GM23338 (cell line): ENCODE data around the gene PBLD. TPM values are rescaled to one million over a fixed set of nuclear protein-coding genes. Genes with fewer than 3 reads are reported as not detected.

Experiments used
- ATAC-seq: fragments of 200-7000 bp; cut with Tn5 transposase; 3 replicates; pipeline ENCODE4 v1.9.1; 2020
- DNase-seq: peaks from one replicate; pipeline ENCODE4 v3.0.0-alpha.2; 2015; ENCODE audit warnings: low spot score
- H2AFZ ChIP-seq: fragments of 200-600 bp; sonication (generic); 2 replicates; pipeline ENCODE4 v1.8.0; 2016; ENCODE audit warnings: antibody characterized with exemption, mild to moderate bottlenecking, moderate library complexity
- H3F3A ChIP-seq: fragments of 200-600 bp; sonication (generic); replicated peaks from 2 replicates; pipeline ENCODE4 v1.8.0; 2017; ENCODE audit warnings: antibody characterized with exemption, mixed run types, low read depth
- H3K27ac ChIP-seq: fragments of 200-600 bp; sonication (generic); 2 replicates; pipeline ENCODE4 v1.6.1; 2016; ENCODE audit warnings: low read depth
- H3K27me3 ChIP-seq: fragments of 200-600 bp; sonication (generic); 2 replicates; pipeline ENCODE4 v1.8.0; 2016; ENCODE audit warnings: mild to moderate bottlenecking, mixed run types, moderate library complexity; ENCODE audit not compliant: insufficient read depth
- H3K36me3 ChIP-seq: fragments of 200-600 bp; sonication (generic); 2 replicates; pipeline ENCODE4 v1.8.0; 2016; ENCODE audit warnings: mild to moderate bottlenecking; ENCODE audit not compliant: insufficient read depth
- H3K4me1 ChIP-seq: fragments of 200-600 bp; sonication (generic); 2 replicates; pipeline ENCODE4 v1.8.0; 2016; ENCODE audit warnings: mild to moderate bottlenecking, moderate library complexity; ENCODE audit not compliant: insufficient read depth
- H3K4me2 ChIP-seq: fragments of 200-600 bp; sonication (generic); 2 replicates; pipeline ENCODE4 v1.7.1; 2017; ENCODE audit warnings: mixed run types
- H3K4me3 ChIP-seq: fragments of 200-600 bp; sonication (generic); 2 replicates; pipeline ENCODE4 v1.6.1; 2016; ENCODE audit warnings: mixed run types
- H3K79me2 ChIP-seq: fragments of 200-600 bp; sonication (generic); replicated peaks from 2 replicates; pipeline ENCODE4 v1.8.0; 2017; ENCODE audit warnings: mild to moderate bottlenecking; ENCODE audit not compliant: insufficient read depth
- H3K9me2 ChIP-seq: fragments of 200-600 bp; sonication (generic); 2 replicates; pipeline ENCODE4 v1.8.0; 2017; ENCODE audit not compliant: insufficient read depth
- H4K20me1 ChIP-seq: fragments of 200-600 bp; sonication (generic); replicated peaks from 2 replicates; pipeline ENCODE4 v1.8.0; 2017; ENCODE audit warnings: mild to moderate bottlenecking; ENCODE audit not compliant: insufficient read depth
- H3K27ac Mint-ChIP-seq: 2 replicates; pipeline ENCODE4 v1.8.0; 2020; ENCODE audit warnings: inconsistent platforms, mild to moderate bottlenecking, moderate library complexity, mixed read lengths
- H3K27me3 Mint-ChIP-seq: 3 replicates; pipeline ENCODE4 v1.8.0; 2022; ENCODE audit warnings: low read depth, mild to moderate bottlenecking, moderate library complexity, mixed read lengths, inconsistent platforms; ENCODE audit not compliant: insufficient read depth, poor library complexity
- H3K36me3 Mint-ChIP-seq: 3 replicates; pipeline ENCODE4 v1.8.0; 2021; ENCODE audit warnings: low read depth, mild to moderate bottlenecking, inconsistent platforms, moderate library complexity, mixed read lengths
- H3K4me1 Mint-ChIP-seq: 3 replicates; pipeline ENCODE4 v1.8.0; 2020; ENCODE audit warnings: mild to moderate bottlenecking, inconsistent platforms, mixed read lengths
- H3K4me3 Mint-ChIP-seq: 3 replicates; pipeline ENCODE4 v1.8.0; 2021; ENCODE audit warnings: moderate library complexity, mild to moderate bottlenecking, inconsistent platforms, mixed read lengths
- H3K9me3 Mint-ChIP-seq: 3 replicates; pipeline ENCODE4 v1.8.0; 2020; ENCODE audit warnings: moderate library complexity, mild to moderate bottlenecking, inconsistent platforms, mixed read lengths
- CREB1 ChIP-seq: fragments of 250-450 bp; sonication (Bioruptor Pico); IDR thresholded peaks from 2 replicates; pipeline ENCODE4 v1.5.0; 2020; ENCODE audit warnings: low read depth, mild to moderate bottlenecking, moderate library complexity
- ETS1 ChIP-seq: IDR thresholded peaks from 2 replicates; pipeline ENCODE4 v1.6.1; 2016; ENCODE audit warnings: antibody characterized with exemption
- EZH2 ChIP-seq: fragments of 200-600 bp; sonication (generic); IDR thresholded peaks from one replicate; pipeline ENCODE4 v1.8.0; 2017; ENCODE audit warnings: antibody characterized with exemption, mild to moderate bottlenecking, low read depth; ENCODE audit not compliant: unreplicated experiment
- EZH2phosphoT487 ChIP-seq: fragments of 200-600 bp; sonication (generic); IDR thresholded peaks from one replicate; pipeline ENCODE4 v1.8.1; 2018; ENCODE audit warnings: antibody characterized with exemption; ENCODE audit not compliant: unreplicated experiment
- NANOG ChIP-seq: IDR thresholded peaks from 2 replicates; pipeline ENCODE4 v1.6.1; 2016; ENCODE audit warnings: antibody characterized with exemption, borderline replicate concordance
- POLR2AphosphoS5 ChIP-seq: IDR thresholded peaks from 2 replicates; pipeline ENCODE4 v1.6.1; 2016; ENCODE audit warnings: antibody characterized with exemption, low read depth
- STAT1 ChIP-seq: IDR thresholded peaks from one replicate; pipeline ENCODE4 v1.6.1; 2016; ENCODE audit warnings: antibody characterized with exemption; ENCODE audit not compliant: unreplicated experiment
- ZNF331 ChIP-seq: fragments of 250-450 bp; sonication (Bioruptor Pico); IDR thresholded peaks from 2 replicates; pipeline ENCODE4 v1.5.0; 2020; ENCODE audit warnings: low read depth, mild to moderate bottlenecking, moderate library complexity
- ZNF462 ChIP-seq: fragments of 250-450 bp; sonication (Bioruptor Pico); IDR thresholded peaks from 2 replicates; pipeline ENCODE4 v1.5.0; 2020; ENCODE audit warnings: mild to moderate bottlenecking, moderate library complexity
- polyA plus RNA-seq: library from polyadenylated mRNA; unstranded; fragments of >200 nt; fragmentation: Nextera tagmentation; extraction: Ambion mirVana; gene quantifications from 2 replicates; pipeline ENCODE4 v1.2.1, GENCODE V29; 2016
- total RNA-seq: library from RNA; depleted of rRNA; stranded (reverse); fragments of >200 nt; shearing (Covaris generic); gene quantifications from 2 replicates; pipeline ENCODE4 v1.2.3, GENCODE V29; 2014

Gene PBLD
- total and polyA plus RNA-seq, 2 experiments from 2014 or later, result 0.90 to 1.5 TPM

GRCh38 chr10:68296843-68297663 lies 35.7 kb downstream of the PBLD start (continued):
- TF ChIP-seq ZNF462, result no peak
- no peak for TF ChIP-seq STAT1
- no peak for TF ChIP-seq CREB1 (CRISPR knock-in tag)
- TF ChIP-seq POLR2AphosphoS5, result no peak
- no peak for TF ChIP-seq EZH2phosphoT487
- no peak for TF ChIP-seq ETS1
- TF ChIP-seq ZNF331 (CRISPR knock-in tag), result no peak
- TF ChIP-seq EZH2, result no peak

- H3K4me2 ChIP-seq, result no peak overlapping the region
- Mint-ChIP-seq H3K27me3 (peaks cover 3% of the 10 kb centered on the region), H3K4me1 (no peaks in the 10 kb centered on the region), H3K4me3 (no peak overlapping the region), H3K36me3 (no peaks in the 10 kb centered on the region), H3K9me3 (no peaks in the 10 kb centered on the region), H3K27ac (no peak overlapping the region)
- ATAC-seq (no peak), DNase-seq (no peak)
- H2AFZ ChIP-seq, result no peak overlapping the region
- no peaks in the 10 kb centered on the region for H3K27me3 ChIP-seq
- H3K27ac ChIP-seq, result no peak overlapping the region
- H3K4me3 ChIP-seq, result no peak overlapping the region
- H4K20me1 ChIP-seq, result no peaks in the 10 kb centered on the region
- H3F3A ChIP-seq, result no peaks in the 10 kb centered on the region
- H3K9me2 ChIP-seq, result no peaks in the 10 kb centered on the region
- H3K4me1 ChIP-seq, result no peaks in the 10 kb centered on the region
- no peaks in the 10 kb centered on the region for H3K36me3 ChIP-seq
- H3K79me2 ChIP-seq, result no peaks in the 10 kb centered on the region
- TF ChIP-seq NANOG (no peak), EZH2 (no peak), ZNF331 (CRISPR knock-in tag) (no peak), ETS1 (no peak)
These were observed 42.0 kb downstream of the PBLD start for GRCh38 chr10:68290736-68291135.
